CD4-positive, alpha-beta T cell treated with Interleukin-15 for 1 hour (primary cell): ENCODE data around the gene APP.

ENCODE experiments used
- DNase-seq: peaks from one replicate; pipeline ENCODE4 v3.0.0-alpha.2; 2020

APP gene

DNA sequence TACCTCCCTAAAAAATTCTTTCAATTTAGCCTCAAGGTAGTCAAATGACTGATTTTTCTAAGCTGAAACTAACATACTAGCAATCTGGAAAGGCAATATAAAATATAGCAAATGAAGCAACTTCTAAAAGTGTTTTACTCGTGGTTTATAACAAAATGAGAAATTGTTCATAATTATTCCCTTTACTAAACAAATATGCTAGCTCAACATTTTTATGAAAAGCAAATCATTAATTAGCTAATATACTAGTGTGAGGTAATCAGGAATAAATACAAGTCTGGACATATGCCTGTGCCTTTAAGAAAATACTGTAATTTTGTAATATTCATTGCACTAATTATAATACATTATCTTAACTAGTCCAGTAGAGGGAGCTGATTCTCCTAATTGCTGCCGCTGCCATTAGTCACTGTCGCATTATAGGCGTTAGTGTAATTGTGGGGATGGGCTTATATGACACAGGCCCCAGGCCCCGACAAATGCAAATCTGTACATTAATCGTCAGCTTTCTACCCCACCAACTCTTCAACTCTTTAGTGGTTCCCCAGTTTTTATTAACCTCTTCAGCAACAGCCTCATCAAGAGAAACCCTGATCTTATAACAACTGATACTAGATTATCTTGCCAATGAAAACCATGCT is 274.9 kb downstream of the APP start:
- DNase-seq, result no peak

DNA sequence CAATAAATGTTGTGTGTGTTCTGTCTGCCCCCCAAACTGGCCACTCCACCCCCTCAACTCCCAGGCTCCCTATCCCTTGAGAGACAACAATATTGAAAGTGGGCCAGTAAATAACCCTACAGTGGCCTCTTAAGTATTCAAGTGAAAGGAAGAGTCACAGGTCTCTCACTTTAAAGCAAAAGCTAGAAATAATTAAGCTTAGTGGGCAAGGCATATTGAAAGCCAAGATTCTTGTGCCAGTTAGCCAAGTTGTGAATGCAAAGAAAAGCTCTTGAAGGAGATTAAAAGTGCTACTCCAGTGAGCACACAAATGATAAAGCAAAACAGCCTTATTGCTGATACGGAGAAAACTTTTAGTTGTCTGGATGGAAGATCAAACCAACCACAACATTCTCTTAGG is 277.4 kb downstream of the APP start:
- DNase-seq, result no peak

DNA sequence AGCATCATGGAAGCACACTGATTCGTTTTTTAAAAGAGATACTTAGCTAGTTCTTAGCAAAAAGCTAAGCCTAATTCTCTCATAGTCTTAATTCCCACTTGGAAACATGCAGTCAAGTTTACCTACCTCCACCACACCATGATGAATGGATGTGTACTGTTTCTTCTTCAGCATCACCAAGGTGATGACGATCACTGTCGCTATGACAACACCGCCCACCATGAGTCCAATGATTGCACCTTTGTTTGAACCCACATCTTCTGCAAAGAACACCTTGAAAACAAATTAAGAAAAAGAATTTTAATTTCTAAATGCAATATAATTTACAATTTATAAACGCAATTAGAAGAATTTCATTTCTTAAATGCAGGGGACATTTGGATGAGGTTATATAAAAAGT is 279.0 kb downstream of the APP start:
- DNase-seq, result no peak

DNA sequence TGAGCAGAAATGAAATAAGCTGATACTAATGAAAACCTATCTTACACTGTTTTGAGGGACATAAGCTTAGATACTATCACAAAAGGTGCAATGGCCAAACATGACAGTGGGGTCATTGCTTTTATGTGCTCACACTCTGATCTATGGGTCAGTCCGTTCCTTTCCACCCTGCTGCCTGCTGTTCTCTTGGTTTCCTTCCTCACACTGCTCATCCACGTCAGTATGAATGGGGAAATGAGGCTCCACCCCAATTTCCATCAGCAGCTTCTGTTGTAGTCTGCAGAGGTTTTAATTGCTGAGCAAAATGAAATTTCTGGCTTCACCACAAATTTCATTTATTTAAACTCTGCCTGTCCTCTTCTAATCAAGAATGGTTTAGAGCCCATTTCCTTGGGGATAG is 280.6 kb downstream of the APP start:
- DNase-seq, result no peak

DNA sequence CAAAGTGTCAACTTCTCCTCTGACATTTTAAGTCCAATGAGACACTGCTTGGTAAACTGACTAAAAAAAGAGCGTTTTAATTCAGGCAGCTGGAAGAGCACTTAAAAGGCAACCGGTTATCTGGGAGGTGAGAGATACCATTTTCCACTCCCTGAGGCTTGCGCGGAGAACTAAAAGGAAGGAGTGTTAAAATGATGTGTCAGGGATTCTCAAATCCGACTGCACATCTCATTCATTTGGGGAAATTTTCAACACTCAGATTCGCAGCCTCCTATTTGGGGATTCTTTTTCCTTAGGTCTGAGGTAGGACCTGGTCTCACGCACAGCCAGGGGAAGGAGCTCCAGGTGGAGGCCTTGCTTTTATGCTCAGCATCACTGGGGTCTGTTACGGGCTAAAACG is 281.9 kb downstream of the APP start:
- no peak for DNase-seq

DNA sequence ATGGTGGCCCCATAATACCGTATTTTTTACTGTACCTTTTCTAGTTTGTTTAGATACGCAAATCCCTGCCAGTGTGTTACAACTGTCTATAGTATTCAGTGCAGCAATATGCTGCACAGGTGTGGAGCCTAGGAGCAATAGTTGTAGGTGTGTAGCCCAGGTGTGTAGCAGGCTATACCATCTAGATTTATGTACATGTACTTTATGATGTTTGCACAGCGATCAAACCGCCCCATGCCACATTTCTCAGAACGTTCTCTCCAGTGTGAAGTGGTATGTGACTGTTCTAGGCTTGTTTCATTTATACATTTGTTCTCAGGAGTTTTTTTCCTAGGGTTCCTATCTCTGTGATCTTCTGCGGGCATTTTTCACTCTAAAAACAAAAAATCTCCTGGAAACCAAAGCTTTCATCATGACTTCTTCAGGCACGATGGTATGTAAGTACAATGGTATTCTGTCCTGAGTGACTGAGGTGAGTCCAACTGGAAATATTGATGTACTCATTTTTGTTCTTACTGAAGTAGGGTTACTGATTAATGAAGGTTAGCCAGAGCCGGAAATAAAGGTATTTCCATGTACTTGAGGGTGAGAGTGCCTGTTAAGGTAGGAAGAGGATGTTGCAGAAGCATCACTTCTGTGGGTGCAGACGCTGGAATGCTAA is 282.8 kb downstream of the APP start:
- DNase-seq, result no peak

DNA sequence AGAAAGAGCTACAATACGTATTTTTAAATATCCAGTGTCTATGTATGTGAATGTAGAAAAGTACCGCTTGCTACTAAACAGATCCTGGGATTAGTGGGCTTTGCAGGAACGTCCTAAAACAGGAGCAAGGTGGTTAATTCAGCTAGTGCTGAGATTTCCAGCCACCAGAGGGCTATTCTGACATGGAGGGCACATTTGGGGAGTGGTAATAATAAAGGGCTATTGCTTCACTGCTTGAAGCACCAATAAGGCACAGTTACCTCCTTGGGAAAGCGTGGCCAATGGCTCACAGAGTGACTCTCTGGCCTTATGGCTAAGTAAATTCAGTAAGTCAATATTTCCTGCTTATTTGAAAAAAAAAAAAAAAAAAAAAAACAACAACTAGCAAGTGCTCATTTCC is 283.4 kb downstream of the APP start:
- DNase-seq, result no peak

DNA sequence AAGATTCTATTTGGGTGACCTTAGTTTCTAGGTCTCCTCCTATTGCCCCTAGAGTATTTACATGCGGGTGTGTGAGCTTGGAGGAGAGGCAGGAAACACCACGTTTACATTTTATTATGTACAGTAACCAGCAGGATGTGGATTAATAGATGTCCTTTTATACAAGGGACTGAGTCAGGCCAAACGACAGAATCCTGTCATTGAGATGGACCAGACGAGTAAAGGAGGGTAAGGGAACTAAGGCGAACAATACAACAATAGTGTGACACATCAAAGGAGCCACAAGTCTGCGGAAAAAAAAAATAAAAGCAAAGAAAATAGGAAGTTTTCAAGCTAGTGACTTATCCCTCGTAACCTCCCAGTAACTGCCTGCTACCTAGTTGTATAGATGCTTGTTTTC is 284.7 kb downstream of the APP start:
- no peak for DNase-seq

DNA sequence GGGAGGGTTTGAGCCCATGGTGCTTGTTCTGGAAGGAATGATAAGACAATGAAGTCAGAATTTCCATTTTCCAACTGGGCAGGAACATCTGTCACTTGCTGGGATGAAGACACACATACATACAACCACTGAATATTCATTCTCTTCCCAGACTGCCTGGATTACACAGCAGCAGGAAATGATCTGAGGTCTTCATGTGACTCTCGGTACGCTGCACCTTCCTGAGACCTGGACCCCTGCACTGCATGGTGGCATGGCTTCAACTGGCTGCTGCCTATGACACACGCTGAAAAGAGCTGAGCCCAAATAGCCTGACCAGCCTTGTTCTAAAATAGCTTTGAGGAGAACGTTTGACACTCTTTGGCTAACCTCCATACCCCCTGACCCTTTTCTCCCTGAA is 285.2 kb downstream of the APP start:
- DNase-seq, result no peak

DNA sequence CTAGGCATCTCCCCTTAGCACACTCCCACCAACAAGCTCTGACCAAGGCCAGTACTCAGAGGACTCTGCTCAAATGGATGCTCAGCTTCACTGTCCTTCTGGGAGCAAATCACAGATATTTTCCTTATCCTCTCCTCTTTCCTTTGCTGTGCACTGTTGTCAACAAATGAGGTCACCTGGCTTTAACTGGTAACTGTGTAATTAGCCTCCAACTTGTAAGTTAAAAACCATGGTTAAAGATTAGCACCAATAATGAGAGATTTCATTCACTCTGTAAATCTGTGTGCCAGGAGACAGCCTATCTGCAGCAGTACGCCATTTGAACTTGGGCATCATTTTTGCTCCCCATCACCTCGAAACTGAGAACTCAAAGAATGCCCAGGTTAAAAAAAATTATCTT is 286.3 kb downstream of the APP start:
- no peak for DNase-seq

DNA sequence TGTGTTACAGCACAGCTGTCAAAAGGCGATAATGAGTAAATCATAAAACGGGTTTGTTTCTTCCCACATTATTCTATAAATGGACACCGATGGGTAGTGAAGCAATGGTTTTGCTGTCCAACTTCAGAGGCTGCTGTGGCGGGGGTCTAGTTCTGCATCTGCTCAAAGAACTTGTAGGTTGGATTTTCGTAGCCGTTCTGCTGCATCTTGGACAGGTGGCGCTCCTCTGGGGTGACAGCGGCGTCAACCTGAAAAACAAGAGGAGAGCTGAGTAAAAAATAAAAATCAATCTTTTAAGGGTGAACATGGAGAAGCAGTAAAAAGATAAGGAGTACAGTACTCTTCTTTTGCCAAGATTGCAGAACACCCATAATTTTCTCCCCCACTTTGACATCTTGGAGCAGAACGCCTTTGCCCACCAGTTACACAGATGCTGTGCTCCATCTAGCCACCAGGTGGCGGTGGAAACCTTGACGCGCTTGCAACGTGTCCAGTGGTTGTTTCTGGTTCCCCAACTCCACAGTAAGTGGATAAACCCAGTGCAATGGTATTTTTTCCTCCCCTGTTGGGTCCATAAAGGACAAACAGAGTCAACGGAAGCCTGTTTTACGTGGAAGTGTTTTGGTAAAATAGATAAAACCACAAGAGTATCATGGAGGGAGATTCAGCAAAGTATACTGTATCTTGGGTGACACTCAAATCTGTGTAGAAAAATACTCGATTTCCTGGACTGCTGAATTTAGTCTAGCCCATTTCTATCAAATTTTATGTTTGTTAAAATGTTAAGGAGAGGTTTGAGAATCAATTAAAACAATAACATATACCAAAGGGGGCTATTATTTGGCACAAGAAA is 288.8 kb downstream of the APP start:
- DNase-seq, result peak; percentile 48

DNA sequence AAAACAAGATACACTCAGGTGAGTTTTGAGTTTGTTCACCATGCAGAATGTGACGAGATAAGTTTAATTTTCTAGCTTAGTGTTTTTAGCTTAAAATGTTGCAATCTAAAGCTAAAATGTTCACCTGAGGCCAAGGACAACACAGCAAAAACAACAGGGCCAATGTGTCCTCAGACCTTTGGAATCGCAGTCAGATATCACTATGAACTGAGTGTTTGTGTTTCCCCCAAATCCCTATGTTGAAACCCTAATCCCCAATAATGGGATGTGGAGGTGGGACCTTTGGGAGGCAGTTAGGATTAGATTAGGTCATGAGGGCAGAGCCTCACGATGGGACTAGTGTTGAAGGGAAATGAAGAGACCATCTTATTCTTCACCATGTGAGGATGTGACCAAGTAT is 291.4 kb downstream of the APP start:
- DNase-seq, result no peak

DNA sequence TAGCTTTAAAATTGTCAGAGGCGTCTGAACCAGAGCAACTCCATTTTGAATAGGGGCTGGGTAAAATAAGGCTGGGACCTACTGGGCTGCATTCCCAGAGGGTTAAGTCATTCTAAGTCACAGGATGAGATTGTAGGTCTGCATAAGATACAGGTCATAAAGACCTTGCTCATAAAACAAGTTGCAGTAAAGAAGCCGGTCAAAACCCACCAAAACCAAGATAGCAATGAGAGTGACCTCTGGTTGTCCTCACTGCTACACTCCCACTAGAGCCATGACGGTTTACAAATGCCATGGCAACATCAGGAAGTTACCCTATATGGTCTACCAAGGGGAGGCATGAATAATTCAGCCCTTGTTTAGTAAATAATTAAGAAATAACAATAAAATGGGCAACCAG is 292.2 kb downstream of the APP start:
- no peak for DNase-seq

DNA sequence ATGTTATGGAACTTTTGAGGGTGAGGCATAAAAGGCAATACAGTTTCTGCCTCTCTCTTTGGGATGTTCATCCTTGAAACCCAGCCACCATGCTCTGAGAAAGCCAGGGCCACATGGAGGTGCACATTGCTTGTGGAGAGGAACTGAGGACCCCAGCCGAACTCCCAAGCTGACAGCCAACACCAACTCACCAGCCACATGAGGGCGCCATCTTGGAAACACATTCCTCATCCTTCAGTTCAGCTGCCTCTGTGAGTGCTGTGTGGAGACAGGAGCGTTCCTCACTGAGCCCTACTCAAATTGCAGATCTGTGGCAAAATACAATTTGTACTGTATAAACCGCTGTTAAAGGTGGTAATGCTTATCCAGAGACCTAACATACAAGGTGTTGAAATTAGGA is 298.3 kb downstream of the APP start:
- no peak for DNase-seq

DNA sequence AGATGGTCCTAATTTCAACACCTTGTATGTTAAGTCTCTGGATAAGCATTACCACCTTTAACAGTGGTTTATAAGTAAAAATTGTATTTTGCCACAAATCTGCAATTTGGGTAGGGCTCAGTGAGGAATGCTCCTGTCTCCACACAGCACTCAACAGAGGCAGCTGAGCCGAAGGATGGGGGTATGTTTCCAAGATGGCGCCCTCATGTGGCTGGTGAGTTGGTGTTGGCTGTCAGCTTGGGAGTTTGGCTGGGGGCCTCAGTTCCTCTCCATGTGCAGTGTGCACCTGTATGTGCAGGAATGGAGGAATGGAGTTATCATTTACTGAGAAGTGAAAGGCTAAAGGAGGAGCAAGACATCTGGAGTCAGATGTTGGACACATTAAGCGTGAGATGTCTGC is 299.0 kb downstream of the APP start:
- DNase-seq, result no peak

DNA sequence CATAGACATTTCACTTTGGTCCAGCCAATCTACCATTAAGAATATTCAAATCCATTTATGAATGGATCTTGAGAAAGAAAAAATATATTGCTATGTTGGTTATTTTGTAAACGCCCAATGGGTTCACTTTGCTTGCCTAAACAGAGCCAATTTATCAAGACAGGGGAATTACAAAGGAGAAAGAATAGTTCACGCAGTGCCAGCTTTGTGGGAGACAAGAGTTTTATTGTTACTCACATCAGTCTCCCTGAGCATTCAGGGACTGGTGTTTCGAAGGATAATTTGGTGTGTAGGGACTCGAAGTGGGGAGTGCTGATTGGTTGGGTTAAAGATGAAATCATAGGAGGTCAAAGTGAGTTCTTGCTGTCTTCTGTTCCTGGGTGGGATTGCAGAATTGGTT is 300.5 kb downstream of the APP start:
- no peak for DNase-seq

DNA sequence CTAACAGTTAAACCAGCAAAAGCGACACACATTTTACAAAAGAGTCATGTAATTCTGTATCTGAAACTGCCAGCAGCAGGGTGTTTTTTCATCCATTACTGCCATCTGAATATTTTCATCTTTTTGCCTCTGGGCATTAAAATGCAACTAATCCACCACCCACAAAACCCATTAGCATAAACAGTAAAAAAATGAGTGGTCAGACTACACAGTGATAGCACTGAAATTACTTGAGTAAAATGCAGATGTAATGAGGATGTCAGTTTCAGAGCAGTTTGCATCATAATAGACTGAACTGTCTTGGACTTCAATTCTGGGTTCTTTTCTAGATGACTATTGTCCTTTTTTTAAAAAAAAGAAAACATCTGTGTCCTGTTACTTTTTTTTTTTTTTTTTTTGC is 303.5 kb downstream of the APP start:
- DNase-seq, result no peak

DNA sequence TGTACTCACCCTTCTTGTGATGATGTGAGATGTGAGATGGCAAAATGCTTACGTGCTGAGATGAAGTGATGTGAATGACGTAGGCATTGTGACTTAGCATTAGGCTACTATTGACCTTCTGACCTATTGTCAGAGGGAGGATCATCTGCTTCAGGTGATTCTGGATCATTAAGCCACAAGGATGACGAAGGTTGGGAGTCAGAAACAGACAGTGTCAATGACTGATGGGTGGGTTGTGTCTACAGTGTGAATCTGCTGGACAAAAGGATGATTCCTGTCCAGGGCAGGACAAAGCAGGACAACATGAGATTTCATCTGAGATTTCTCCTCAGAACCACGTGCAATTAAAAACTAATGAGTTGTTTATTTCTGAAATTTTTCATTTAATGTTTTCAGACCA is 306.8 kb downstream of the APP start:
- DNase-seq, result no peak

DNA sequence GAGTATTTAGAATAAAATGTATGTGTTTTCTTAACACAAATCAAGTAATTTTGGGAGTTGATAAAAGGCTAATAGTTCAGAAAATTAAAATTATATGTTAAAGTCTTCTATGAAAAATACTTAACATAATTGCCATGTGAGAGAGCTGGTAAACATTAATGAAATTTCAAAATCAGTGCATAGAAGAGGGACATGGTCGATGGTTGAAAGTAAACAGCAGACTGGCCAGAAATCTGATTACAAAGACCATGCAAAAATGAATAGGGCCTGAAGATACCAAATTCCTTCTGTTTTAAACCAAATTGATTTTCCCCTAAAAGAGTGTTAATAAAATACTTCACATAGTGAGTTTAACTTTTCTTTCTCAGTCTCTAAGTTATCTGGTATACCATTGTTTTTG is 307.5 kb downstream of the APP start:
- no peak for DNase-seq

DNA sequence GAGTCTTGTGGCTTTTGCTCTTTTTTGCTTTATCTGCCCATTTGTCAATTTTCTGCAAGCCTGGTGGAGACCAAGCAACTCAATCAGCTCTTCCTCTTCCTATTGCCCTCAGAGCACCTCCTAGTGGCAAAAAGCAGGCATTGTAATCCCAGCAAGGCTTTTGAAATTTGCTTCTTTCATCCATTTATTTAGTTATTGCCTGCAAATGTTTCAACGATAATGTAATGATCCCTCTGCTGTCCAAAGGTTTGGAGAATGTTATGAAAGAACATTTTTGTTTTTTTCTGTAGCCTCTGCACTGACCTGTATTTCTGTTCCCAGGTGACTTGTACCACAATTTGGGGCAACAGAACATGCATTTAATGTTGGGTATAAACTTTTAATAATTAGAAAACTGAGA is 308.0 kb downstream of the APP start:
- DNase-seq, result no peak

DNA sequence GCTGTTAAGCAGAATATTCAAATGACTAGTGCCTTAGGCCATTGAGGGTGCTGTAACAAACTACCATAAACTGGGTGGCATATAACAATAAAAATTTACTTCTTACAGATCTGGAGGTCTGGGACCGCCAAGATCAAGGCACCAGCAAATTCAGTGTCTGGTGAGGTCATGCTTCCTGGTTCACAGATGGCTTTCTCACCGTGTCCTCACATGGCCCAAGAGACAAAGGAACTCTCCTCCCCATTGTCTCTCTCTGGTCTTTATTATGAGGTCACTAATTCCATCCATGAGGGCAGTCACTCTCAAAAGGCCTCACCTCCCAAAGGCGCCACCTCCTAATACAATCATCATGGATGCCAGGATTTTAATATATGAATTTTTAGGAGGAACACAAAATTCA is 308.5 kb downstream of the APP start:
- DNase-seq, result no peak

DNA sequence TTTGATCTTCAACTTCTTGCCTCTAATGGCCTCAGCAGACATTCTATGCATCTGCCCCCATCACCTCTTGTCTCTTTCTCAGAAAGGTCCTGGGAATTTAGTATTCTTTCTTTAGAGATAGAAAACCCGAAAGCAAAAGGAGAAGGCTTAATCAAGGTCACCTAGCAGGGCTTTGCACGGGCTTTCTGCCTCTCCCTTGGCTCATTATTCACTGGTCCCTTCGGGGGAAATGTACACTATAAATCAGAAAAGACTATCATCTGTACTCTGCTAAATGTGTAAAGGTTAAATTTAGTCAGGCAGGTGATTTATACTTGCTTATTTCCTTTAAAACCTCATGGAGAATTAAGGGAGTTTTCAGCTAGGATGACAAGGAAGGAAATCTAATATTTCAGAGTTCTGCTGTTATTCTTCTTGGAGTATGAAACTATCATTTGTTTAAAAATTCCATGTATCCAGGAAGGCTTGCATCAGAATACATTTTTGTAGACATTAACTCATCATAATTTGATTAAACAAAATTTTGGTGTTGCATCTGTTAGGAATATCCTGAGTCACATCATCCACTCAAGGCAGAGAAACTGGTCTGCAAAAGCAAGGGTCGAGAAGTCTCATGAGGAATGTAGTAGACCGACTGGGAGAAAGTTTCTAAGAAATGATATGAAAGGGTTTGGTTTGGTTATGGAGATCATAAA is 311.2 kb downstream of the APP start:
- DNase-seq, result no peak

DNA sequence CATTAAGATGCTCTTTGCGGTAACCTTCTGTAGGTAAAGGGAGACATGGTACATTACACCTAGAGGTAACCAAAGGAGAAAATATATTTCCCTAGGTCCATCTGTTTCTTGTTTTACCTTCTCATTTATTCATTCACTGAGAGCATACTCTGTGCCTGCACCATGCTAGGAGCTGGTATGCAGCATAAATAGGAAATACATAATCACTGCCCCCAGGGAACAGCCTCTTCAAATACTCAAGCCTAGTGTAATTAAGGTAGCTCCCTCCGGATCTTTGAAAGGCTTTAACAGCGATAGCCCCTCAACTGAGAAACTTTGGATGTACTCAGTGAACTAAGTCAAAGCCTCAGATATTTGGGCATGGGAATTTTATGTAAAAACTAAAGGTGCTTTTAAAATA is 312.2 kb downstream of the APP start:
- DNase-seq, result no peak
